GM12878 (cell line): Measurements from ENCODE around the gene EIF4E1B. TPM values are rescaled to one million over a fixed set of nuclear protein-coding genes. Genes with fewer than 3 reads are reported as not detected.

ENCODE experiments used
- ATAC-seq: fragments of 200-7000 bp; cut with Tn5 transposase; 3 replicates; pipeline ENCODE4 v1.9.1; 2020; ENCODE audit warnings: mild to moderate bottlenecking, moderate library complexity
- BruUV-seq: library from RNA; stranded (reverse); fragments of 400-500 nt; replicated peaks from 2 replicates; lab custom pipeline; 2021; lab: Mats Ljungman, UMichigan
- CTCF ChIA-PET: fragments of 300-600 bp; sonication (Branson Sonifier 250); formaldehyde crosslinking; extraction: SDS; loops from one replicate; lab custom pipeline; 2021; ENCODE audit warnings: inconsistent platforms; lab: Yijun Ruan, JAX
- POLR2A ChIA-PET: fragments of 350-600 bp; formaldehyde crosslinking; extraction: SDS; loops from one replicate; lab custom pipeline; 2021; ENCODE audit warnings: inconsistent platforms; lab: Charles Lee
- RAD21 ChIA-PET: fragments of 300-600 bp; sonication (Branson Sonifier 250); formaldehyde crosslinking; loops from one replicate; lab custom pipeline; 2023; ENCODE audit warnings: antibody characterized with exemption; ENCODE audit not compliant: unreplicated experiment; lab: Charles Lee
- SMC1A ChIA-PET: fragments of 300-600 bp; sonication (Branson Sonifier 250); formaldehyde crosslinking; loops from one replicate; lab custom pipeline; 2023; ENCODE audit not compliant: unreplicated experiment, uncharacterized antibody; lab: Charles Lee
- DNase-seq: peaks from one replicate; pipeline ENCODE4 v3.0.0-alpha.2; 2011; ENCODE audit warnings: low read depth, low spot score
- FAIRE-seq: peaks from 3 replicates; lab custom pipeline; 2011; peaks lifted over from hg19 to GRCh38; lab: Jason Lieb, UNC
- H2AFZ ChIP-seq: 2 replicates; pipeline ENCODE4 v1.6.0; 2011; ENCODE audit warnings: low read depth, low read length, control low read depth; ENCODE audit not compliant: control insufficient read depth
- H3K27ac ChIP-seq: 2 replicates; pipeline ENCODE4 v1.5.1; 2011; ENCODE audit warnings: control low read depth; ENCODE audit not compliant: control insufficient read depth, insufficient read depth
- H3K27me3 ChIP-seq, 2 experiments: replicated peaks in 1 of 2; 2 replicates each; pipeline versions ENCODE4 v1.6.0 to v1.6.1; 2011; ENCODE audit warnings: low read length in 1 of 2; ENCODE audit not compliant: control insufficient read depth in 2 of 2, insufficient read depth in 2 of 2
- H3K36me3 ChIP-seq, 2 experiments: 2 replicates each; pipeline ENCODE4 v1.5.1; 2011; ENCODE audit warnings: low read length in 1 of 2; ENCODE audit not compliant: control insufficient read depth in 2 of 2, insufficient read depth in 2 of 2
- H3K4me1 ChIP-seq: 2 replicates; pipeline ENCODE4 v1.6.1; 2011; ENCODE audit warnings: mild to moderate bottlenecking, low read length, moderate library complexity, mixed read lengths; ENCODE audit not compliant: control insufficient read depth, insufficient read depth
- H3K4me2 ChIP-seq: 2 replicates; pipeline ENCODE4 v1.6.0; 2011; ENCODE audit warnings: control low read depth; ENCODE audit not compliant: control insufficient read depth, insufficient read depth
- H3K4me3 ChIP-seq: fragments of 200-600 bp; sonication (generic); 2 replicates; pipeline ENCODE4 v1.5.1; 2016
- H3K79me2 ChIP-seq: 2 replicates; pipeline ENCODE4 v1.6.0; 2011; ENCODE audit warnings: low read length; ENCODE audit not compliant: control insufficient read depth, insufficient read depth
- H3K9ac ChIP-seq: 2 replicates; pipeline ENCODE4 v1.8.0; 2011; ENCODE audit warnings: low read length, control low read depth, mixed read lengths; ENCODE audit not compliant: control insufficient read depth, insufficient read depth
- H3K9me3 ChIP-seq: replicated peaks from 3 replicates; pipeline ENCODE4 v1.5.1; 2011; ENCODE audit warnings: mild to moderate bottlenecking, low read length; ENCODE audit not compliant: control insufficient read depth, insufficient read depth
- H4K20me1 ChIP-seq: 2 replicates; pipeline ENCODE4 v1.6.0; 2011; ENCODE audit not compliant: control insufficient read depth, insufficient read depth
- GATAD2B ChIP-seq: fragments of 450-650 bp; conservative IDR thresholded peaks from 2 replicates; pipeline ENCODE4 v1.6.1; 2017; ENCODE audit warnings: low read depth, mild to moderate bottlenecking, moderate library complexity
- NFYA ChIP-seq: IDR thresholded peaks from 2 replicates; pipeline ENCODE4 v1.6.1; 2011; ENCODE audit warnings: low read depth, mild to moderate bottlenecking, low read length, improper control_type of control experiment, borderline replicate concordance
- NR2C1 ChIP-seq: fragments of 450-650 bp; IDR thresholded peaks from 2 replicates; pipeline ENCODE4 v1.6.1; 2017; ENCODE audit warnings: antibody characterized with exemption, mild to moderate bottlenecking, moderate library complexity
- RCOR1 ChIP-seq: conservative IDR thresholded peaks from 2 replicates; pipeline ENCODE4 v1.6.1; 2012; ENCODE audit warnings: low read depth, low read length, improper control_type of control experiment
- SKIL ChIP-seq: fragments of 450-650 bp; IDR thresholded peaks from 2 replicates; pipeline ENCODE4 v1.6.1; 2017; ENCODE audit warnings: mild to moderate bottlenecking, low read depth, inconsistent platforms; ENCODE audit not compliant: poor library complexity, severe bottlenecking
- WRNIP1 ChIP-seq: IDR thresholded peaks from 2 replicates; pipeline ENCODE4 v1.6.1; 2011; ENCODE audit warnings: low read depth, low read length, improper control_type of control experiment, borderline replicate concordance
- ZNF687 ChIP-seq: fragments of 450-650 bp; IDR thresholded peaks from 2 replicates; pipeline ENCODE4 v1.6.1; 2017; ENCODE audit warnings: mild to moderate bottlenecking, moderate library complexity
- WGBS: methylation state at CpG from one replicate; pipeline ENCODE4 v1.1.6; 2016; ENCODE audit warnings: low lambda C conversion rate; ENCODE audit not compliant: insufficient replicate concordance, insufficient coverage; ENCODE audit errors: missing lambda C conversion rate; 5-methylcytosine and 5-hydroxymethylcytosine counted together
- in situ Hi-C: fragments of 300-500 bp; cut with MboI; formaldehyde crosslinking; loops from 9 replicates; pipeline ENCODE4 v1.14.3; 2018; ENCODE audit warnings: mixed read lengths
- intact Hi-C: fragments of 100-400 bp; cut with micrococcal nuclease; formaldehyde crosslinking; loops from one replicate; pipeline ENCODE4 v1.14.2; 2022; ENCODE audit not compliant: unreplicated experiment
- polyA plus RNA-seq, 11 experiments: library from polyadenylated mRNA; depleted of rRNA in 4 of 11; unstranded in 6 of 11; stranded (reverse) in 5 of 11; fragments of >200 nt; fragmentation: Nextera tagmentation in 4 of 11; fragmentation: Illumina TruSeq in 1 of 11; extraction: Ambion mirVana in 4 of 11; extraction: Trizol in 1 of 11; gene quantifications; 1 replicate in 1 of 11; 2 replicates in 10 of 11; pipeline versions ENCODE4 v1.2.1 to v1.2.3, GENCODE V29; 2011 to 2016; ENCODE audit warnings: inconsistent platforms in 2 of 11, missing spikeins in 2 of 11, low read depth in 1 of 11
- total RNA-seq, 4 experiments: library from RNA; depleted of rRNA in 3 of 4; stranded (reverse); fragments of >200 nt in 3 of 4; fragmentation: Illumina TruSeq in 1 of 4; extraction: Trizol in 1 of 4; gene quantifications; 2 replicates each; pipeline versions ENCODE4 v1.2.1 to v1.2.3, GENCODE V29; 2013 to 2021
- TF ChIP-seq, protein P1 (sequence below): fragments of 150-350 bp; IDR thresholded peaks from 2 replicates; pipeline ENCODE4 v1.6.1; 2014; ENCODE audit warnings: mild to moderate bottlenecking, low read depth, low read length
- TF ChIP-seq, protein P2 (sequence below): IDR thresholded peaks from 2 replicates; pipeline ENCODE4 v1.6.1; 2012; ENCODE audit warnings: improper control_type of control experiment, low read depth, low read length; ENCODE audit not compliant: insufficient replicate concordance

EIF4E1B gene
- total and polyA plus RNA-seq, 10 of the 15 experiments (the other 5 are each of a cell fraction or from before 2014, with no cell fraction given), result not detected

- TF ChIP-seq SKIL, result no peak
- no peak for TF ChIP-seq NFYA
- TF ChIP-seq, protein P1, sequence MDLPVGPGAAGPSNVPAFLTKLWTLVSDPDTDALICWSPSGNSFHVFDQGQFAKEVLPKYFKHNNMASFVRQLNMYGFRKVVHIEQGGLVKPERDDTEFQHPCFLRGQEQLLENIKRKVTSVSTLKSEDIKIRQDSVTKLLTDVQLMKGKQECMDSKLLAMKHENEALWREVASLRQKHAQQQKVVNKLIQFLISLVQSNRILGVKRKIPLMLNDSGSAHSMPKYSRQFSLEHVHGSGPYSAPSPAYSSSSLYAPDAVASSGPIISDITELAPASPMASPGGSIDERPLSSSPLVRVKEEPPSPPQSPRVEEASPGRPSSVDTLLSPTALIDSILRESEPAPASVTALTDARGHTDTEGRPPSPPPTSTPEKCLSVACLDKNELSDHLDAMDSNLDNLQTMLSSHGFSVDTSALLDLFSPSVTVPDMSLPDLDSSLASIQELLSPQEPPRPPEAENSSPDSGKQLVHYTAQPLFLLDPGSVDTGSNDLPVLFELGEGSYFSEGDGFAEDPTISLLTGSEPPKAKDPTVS, result no peak
- no peak for TF ChIP-seq RCOR1
- no peak for TF ChIP-seq GATAD2B
These were observed 56.8 kb downstream of the EIF4E1B start (continued) for GRCh38 chr5:176687247-176687646.

DNA sequence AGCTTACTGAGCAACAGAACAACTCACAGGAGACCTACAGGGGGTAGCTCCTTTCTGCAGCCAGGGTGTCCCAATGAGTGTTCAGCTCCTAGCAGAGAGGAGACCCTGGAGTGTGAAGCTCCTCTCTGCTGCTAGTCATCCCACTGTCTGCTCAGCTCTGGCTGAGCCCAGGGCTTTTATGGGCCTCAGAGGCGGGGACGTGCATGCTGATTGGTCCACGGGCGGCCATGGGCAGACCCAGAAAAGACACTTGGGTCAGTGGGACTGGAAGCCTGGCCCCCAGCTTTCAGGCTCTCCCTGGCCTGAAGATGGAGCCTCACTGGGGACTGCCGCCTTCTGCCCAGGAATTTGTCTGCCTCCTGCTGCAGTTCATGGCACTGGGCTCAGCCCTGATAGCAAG, 57.4 kb downstream of the EIF4E1B start:
- no peaks in the 10 kb centered on the region; the same call in 2 of the 3 replicates for H3K9me3 ChIP-seq
- SMC1A ChIA-PET, result no interaction called here
- no peak overlapping the region for H3K9ac ChIP-seq
- H2AFZ ChIP-seq, result no peak overlapping the region
- H3K4me1 ChIP-seq, result no peaks in the 10 kb centered on the region
- H3K4me3 ChIP-seq, result no peak overlapping the region
- FAIRE-seq (no peak), ATAC-seq (no peak), DNase-seq (no peak)
- RAD21 ChIA-PET, result interaction anchor here (1.1 kb wide), 1 partner anchor 27 kb away, joined by 3 read pairs; no protein-coding TSS in a partner anchor
- no peaks in the 10 kb centered on the region for H3K36me3 ChIP-seq
- no peaks in the 10 kb centered on the region for H3K79me2 ChIP-seq
- BruUV-seq, result no TSS peak
- POLR2A ChIA-PET, result no interaction called here
- intact Hi-C loops (no loop called here), in situ Hi-C loops (no loop called here)
- H3K27me3 ChIP-seq, result no peaks in the 10 kb centered on the region; a peak in 2 of 4 replicates
- CTCF ChIA-PET, result interaction anchor here (1.6 kb wide), 1 partner anchor 27 kb away, joined by 6 read pairs; no protein-coding TSS in a partner anchor
- no peak overlapping the region for H3K4me2 ChIP-seq
- no peaks in the 10 kb centered on the region for H4K20me1 ChIP-seq
- WGBS, result 77% methylated on average over 4 of the region's 5 CpGs
- no peak overlapping the region for H3K27ac ChIP-seq
- no peak for TF ChIP-seq ZNF687
- no peak for TF ChIP-seq WRNIP1
- no peak for TF ChIP-seq NR2C1
- TF ChIP-seq, protein P2, sequence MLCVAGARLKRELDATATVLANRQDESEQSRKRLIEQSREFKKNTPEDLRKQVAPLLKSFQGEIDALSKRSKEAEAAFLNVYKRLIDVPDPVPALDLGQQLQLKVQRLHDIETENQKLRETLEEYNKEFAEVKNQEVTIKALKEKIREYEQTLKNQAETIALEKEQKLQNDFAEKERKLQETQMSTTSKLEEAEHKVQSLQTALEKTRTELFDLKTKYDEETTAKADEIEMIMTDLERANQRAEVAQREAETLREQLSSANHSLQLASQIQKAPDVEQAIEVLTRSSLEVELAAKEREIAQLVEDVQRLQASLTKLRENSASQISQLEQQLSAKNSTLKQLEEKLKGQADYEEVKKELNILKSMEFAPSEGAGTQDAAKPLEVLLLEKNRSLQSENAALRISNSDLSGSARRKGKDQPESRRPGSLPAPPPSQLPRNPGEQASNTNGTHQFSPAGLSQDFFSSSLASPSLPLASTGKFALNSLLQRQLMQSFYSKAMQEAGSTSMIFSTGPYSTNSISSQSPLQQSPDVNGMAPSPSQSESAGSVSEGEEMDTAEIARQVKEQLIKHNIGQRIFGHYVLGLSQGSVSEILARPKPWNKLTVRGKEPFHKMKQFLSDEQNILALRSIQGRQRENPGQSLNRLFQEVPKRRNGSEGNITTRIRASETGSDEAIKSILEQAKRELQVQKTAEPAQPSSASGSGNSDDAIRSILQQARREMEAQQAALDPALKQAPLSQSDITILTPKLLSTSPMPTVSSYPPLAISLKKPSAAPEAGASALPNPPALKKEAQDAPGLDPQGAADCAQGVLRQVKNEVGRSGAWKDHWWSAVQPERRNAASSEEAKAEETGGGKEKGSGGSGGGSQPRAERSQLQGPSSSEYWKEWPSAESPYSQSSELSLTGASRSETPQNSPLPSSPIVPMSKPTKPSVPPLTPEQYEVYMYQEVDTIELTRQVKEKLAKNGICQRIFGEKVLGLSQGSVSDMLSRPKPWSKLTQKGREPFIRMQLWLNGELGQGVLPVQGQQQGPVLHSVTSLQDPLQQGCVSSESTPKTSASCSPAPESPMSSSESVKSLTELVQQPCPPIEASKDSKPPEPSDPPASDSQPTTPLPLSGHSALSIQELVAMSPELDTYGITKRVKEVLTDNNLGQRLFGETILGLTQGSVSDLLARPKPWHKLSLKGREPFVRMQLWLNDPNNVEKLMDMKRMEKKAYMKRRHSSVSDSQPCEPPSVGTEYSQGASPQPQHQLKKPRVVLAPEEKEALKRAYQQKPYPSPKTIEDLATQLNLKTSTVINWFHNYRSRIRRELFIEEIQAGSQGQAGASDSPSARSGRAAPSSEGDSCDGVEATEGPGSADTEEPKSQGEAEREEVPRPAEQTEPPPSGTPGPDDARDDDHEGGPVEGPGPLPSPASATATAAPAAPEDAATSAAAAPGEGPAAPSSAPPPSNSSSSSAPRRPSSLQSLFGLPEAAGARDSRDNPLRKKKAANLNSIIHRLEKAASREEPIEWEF, result no peak
